Coronary artery (tissue), 2 donors: Measurements from ENCODE around the gene ZNF763.
"Not testable (repeated sequence)": the region's sequence is repeated elsewhere in the genome, so short reads cannot be mapped to it uniquely, and the experiment has no call there.

Experiments used
- DNase-seq: peaks from one replicate; pipeline ENCODE4 v3.0.0-alpha.2; 2017; ENCODE audit warnings: low spot score
- H3K27ac ChIP-seq, 2 donors: fragments of 200-600 bp; sonication (generic); one replicate each; pipeline ENCODE4 v1.5.1; 2016 to 2019
- H3K4me3 ChIP-seq: fragments of 200-600 bp; sonication (generic); 2 replicates; pipeline ENCODE4 v1.5.1; 2016; ENCODE audit warnings: mild to moderate bottlenecking, moderate library complexity
- TF ChIP-seq, protein P1 (sequence below): fragments of 200-600 bp; sonication (generic); IDR thresholded peaks from one replicate; pipeline ENCODE4 v1.5.1; 2019; ENCODE audit warnings: antibody characterized with exemption

ZNF763 gene

DNA sequence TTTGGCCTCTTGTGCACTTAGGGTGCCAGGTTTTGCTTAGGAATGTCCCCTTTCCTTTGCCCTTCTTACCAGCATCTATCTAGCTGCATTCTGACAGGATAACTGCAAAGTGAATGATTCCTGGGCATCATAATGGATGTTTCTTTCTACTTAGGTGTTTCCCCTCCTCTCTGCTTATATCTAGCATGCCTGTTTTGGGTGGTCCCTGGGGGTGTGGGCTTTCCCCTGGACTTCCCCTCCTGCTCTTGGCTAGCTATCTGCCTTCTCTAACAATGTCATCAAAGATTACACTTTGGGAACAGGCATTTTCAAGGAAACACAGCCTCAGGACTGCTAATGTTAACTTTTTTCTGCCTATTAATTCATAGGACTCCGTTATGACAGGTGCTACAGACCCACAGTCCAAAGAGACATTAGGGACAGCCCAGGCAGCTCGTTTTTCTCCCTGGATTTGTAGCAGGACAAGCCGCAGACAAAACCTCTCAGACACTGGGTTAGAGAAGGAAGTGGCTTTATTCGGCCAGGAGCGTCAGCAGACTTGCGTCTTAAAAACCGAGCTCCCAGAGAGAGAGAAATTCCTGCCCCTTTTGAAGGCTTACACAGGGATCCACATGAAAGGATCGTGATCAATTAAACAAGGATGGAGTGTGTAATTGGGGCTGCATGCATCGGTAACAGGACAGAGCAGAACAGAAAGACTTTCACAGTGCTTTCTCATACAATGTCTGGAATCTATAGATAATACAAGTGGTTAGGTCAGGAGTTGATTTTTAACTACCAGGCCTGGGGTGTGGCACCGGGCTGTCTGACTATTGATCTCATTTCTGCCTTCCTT lies 22.6 kb upstream of the ZNF763 start:
- DNase-seq = no peak
- TF ChIP-seq, protein P1, sequence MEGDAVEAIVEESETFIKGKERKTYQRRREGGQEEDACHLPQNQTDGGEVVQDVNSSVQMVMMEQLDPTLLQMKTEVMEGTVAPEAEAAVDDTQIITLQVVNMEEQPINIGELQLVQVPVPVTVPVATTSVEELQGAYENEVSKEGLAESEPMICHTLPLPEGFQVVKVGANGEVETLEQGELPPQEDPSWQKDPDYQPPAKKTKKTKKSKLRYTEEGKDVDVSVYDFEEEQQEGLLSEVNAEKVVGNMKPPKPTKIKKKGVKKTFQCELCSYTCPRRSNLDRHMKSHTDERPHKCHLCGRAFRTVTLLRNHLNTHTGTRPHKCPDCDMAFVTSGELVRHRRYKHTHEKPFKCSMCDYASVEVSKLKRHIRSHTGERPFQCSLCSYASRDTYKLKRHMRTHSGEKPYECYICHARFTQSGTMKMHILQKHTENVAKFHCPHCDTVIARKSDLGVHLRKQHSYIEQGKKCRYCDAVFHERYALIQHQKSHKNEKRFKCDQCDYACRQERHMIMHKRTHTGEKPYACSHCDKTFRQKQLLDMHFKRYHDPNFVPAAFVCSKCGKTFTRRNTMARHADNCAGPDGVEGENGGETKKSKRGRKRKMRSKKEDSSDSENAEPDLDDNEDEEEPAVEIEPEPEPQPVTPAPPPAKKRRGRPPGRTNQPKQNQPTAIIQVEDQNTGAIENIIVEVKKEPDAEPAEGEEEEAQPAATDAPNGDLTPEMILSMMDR = no peak
- Histone ChIP-seq H3K4me3 (no peak overlapping the region), H3K27ac (no peak overlapping the region)

DNA sequence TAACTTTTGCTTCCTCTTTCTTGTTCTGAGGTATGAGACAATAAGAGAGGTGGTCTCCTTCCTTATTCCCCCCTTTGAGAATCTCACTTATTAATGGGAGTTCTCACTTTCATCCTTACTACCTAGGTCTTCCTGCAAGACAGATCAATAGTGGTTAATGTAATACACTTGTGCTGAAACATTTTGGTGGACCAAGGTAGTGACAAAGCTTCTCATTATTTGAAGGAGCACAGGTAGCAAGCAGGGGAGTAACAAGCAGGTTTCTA lies 22.1 kb upstream of the ZNF763 start:
- Histone ChIP-seq H3K27ac (no peak overlapping the region), H3K4me3 (no peak overlapping the region)
- DNase-seq = no peak
- TF ChIP-seq, protein P1 = no peak

DNA sequence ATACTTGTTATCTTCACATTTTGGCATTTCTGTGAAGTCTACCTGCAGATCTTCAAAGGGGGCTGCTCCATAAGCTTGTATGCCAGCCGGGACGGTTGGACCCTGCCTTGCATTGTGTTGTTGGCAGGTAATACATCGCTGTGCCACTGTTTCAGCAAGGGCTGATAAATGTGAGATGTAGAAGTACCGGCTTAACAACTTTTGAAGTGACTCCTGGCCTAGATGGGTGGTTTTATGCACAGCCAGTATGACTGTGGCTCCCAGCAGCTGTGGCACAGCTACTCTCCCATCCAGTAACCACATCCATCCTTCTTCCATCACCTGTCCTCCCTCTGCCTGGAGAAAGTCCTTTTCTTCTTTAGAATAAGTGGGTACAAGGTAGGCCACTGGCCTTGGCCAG lies 20.2 kb upstream of the ZNF763 start:
- Histone ChIP-seq H3K4me3 (no peak overlapping the region), H3K27ac (no peak overlapping the region)
- DNase-seq = no peak
- TF ChIP-seq, protein P1 = no peak

DNA sequence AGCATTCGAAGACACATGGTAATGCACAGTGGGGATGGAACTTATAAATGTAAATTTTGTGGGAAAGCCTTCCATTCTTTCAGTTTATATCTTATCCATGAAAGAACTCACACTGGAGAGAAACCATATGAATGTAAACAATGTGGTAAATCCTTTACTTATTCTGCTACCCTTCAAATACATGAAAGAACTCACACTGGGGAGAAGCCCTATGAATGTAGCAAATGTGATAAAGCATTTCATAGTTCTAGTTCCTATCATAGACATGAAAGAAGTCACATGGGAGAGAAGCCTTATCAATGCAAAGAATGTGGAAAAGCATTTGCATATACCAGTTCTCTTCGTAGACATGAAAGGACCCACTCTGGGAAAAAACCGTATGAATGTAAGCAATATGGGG lies 16.2 kb upstream of the ZNF763 start:
- Histone ChIP-seq H3K4me3 (peak overlapping the region; percentile 19), H3K27ac (no peak overlapping the region)
- TF ChIP-seq, protein P1 = no peak
- no peak for DNase-seq

DNA sequence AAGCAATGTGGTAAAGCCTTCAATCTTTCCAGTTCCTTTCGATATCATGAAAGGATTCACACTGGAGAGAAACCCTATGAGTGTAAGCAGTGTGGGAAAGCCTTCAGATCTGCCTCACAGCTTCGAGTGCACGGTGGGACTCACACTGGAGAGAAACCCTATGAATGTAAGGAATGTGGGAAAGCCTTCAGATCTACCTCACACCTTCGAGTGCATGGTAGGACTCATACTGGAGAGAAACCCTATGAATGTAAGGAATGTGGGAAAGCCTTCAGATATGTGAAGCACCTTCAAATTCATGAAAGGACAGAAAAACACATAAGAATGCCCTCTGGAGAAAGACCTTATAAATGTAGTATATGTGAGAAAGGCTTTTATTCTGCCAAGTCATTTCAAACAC lies 15.6 kb upstream of the ZNF763 start:
- Histone ChIP-seq H3K4me3 (peak overlapping the region; percentile 19), H3K27ac (no peak overlapping the region)
- no peak for DNase-seq
- TF ChIP-seq, protein P1 = no peak

DNA sequence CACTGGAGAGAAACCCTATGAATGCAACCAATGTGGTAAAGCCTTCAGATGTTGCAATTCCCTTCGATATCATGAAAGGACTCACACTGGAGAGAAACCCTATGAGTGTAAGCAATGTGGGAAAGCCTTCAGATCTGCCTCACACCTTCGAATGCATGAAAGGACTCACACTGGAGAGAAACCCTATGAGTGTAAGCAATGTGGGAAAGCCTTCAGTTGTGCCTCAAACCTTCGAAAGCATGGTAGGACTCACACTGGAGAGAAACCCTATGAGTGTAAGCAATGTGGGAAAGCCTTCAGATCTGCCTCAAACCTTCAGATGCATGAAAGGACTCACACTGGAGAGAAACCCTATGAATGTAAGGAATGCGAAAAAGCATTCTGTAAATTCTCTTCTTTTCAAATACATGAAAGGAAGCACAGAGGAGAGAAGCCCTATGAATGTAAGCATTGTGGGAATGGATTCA lies 15.2 kb upstream of the ZNF763 start:
- H3K4me3 ChIP-seq = peak overlapping the region; percentile 19
- DNase-seq, H3K27ac ChIP-seq: not testable (repeated sequence)

DNA sequence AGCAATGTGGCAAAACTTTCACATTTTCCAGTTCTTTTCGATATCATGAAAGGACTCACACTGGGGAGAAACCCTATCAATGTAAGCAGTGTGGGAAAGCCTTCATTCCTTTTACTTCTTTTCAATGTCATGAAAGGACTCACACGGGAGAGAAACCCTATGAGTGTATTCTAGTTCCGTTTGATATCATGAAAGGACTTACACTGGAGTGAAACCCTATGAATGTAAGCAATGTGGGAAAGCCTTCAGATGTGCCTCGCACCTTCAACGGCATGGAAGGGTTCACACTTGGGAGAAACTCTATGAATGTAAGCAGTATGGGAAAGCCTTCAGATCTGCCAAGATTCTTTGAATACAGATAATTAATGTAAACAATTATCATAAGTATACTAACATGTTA lies 14.5 kb upstream of the ZNF763 start:
- peak overlapping the region; percentile 19 for H3K4me3 ChIP-seq
- DNase-seq = no peak
- TF ChIP-seq, protein P1 = no peak
- no peak overlapping the region for H3K27ac ChIP-seq
